H1 (cell line): ENCODE results near the gene SREK1IP1. TPM values are rescaled to one million over a fixed set of nuclear protein-coding genes. Genes with fewer than 3 reads are reported as not detected.

Source experiments
- BRCA1 ChIP-seq: IDR thresholded peaks from 2 replicates; pipeline ENCODE4 v1.6.1; 2012; ENCODE audit warnings: low read depth, low read length, improper control_type of control experiment
- polyA plus RNA-seq, 7 experiments: library from polyadenylated mRNA; depleted of rRNA in 3 of 7; stranded (reverse) in 5 of 7; unstranded in 2 of 7; fragments of >200 nt in 5 of 7; fragments of 200-250 nt in 2 of 7; gene quantifications; 1 replicate in 5 of 7; 2 replicates in 1 of 7; 4 replicates in 1 of 7; pipeline versions ENCODE4 v1.2.1 to v1.2.3, GENCODE V29; 2011 to 2013; ENCODE audit warnings: missing spikeins in 2 of 7, mixed read lengths in 2 of 7
- total RNA-seq: library from RNA; stranded (reverse); fragmentation: NEBNext Ultra II Directional; extraction: Animal tissue kit (Norgen Biotek cat#: 25700); gene quantifications from 2 replicates; pipeline ENCODE4 v1.2.1, GENCODE V29; 2021
- TF ChIP-seq, protein P1 (sequence below): fragments of 300-600 bp; sonication (generic); IDR thresholded peaks from 2 replicates; pipeline ENCODE4 v1.7.1; 2012; ENCODE audit warnings: low read length, moderate library complexity, mild to moderate bottlenecking, inconsistent platforms; ENCODE audit not compliant: insufficient replicate concordance

Gene SREK1IP1
- total and polyA plus RNA-seq, 2 of the 8 experiments (the other 6 are each of a cell fraction or from before 2014, with no cell fraction given), result 6.2 to 39.0 TPM

DNA sequence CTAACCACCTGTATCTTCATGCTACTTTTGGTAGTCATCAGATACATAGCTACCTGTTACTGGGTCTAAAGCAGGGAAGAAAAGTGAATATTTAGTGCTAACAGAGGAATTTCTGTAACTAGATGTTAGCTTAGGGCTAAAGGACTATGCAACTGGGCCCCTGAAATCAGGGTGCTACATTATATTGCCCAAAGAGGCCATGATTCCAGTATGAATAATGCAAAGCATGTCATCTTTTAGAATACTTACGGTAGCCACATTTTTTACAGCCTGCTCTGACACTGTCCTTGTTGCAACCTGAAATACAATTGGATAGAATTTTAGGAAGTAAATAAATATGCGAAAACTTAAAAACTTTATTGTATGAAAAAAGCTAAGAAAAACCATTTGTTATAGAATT is 14.4 kb downstream of the SREK1IP1 start (continued):
- TF ChIP-seq BRCA1, result no peak
- TF ChIP-seq, protein P1, sequence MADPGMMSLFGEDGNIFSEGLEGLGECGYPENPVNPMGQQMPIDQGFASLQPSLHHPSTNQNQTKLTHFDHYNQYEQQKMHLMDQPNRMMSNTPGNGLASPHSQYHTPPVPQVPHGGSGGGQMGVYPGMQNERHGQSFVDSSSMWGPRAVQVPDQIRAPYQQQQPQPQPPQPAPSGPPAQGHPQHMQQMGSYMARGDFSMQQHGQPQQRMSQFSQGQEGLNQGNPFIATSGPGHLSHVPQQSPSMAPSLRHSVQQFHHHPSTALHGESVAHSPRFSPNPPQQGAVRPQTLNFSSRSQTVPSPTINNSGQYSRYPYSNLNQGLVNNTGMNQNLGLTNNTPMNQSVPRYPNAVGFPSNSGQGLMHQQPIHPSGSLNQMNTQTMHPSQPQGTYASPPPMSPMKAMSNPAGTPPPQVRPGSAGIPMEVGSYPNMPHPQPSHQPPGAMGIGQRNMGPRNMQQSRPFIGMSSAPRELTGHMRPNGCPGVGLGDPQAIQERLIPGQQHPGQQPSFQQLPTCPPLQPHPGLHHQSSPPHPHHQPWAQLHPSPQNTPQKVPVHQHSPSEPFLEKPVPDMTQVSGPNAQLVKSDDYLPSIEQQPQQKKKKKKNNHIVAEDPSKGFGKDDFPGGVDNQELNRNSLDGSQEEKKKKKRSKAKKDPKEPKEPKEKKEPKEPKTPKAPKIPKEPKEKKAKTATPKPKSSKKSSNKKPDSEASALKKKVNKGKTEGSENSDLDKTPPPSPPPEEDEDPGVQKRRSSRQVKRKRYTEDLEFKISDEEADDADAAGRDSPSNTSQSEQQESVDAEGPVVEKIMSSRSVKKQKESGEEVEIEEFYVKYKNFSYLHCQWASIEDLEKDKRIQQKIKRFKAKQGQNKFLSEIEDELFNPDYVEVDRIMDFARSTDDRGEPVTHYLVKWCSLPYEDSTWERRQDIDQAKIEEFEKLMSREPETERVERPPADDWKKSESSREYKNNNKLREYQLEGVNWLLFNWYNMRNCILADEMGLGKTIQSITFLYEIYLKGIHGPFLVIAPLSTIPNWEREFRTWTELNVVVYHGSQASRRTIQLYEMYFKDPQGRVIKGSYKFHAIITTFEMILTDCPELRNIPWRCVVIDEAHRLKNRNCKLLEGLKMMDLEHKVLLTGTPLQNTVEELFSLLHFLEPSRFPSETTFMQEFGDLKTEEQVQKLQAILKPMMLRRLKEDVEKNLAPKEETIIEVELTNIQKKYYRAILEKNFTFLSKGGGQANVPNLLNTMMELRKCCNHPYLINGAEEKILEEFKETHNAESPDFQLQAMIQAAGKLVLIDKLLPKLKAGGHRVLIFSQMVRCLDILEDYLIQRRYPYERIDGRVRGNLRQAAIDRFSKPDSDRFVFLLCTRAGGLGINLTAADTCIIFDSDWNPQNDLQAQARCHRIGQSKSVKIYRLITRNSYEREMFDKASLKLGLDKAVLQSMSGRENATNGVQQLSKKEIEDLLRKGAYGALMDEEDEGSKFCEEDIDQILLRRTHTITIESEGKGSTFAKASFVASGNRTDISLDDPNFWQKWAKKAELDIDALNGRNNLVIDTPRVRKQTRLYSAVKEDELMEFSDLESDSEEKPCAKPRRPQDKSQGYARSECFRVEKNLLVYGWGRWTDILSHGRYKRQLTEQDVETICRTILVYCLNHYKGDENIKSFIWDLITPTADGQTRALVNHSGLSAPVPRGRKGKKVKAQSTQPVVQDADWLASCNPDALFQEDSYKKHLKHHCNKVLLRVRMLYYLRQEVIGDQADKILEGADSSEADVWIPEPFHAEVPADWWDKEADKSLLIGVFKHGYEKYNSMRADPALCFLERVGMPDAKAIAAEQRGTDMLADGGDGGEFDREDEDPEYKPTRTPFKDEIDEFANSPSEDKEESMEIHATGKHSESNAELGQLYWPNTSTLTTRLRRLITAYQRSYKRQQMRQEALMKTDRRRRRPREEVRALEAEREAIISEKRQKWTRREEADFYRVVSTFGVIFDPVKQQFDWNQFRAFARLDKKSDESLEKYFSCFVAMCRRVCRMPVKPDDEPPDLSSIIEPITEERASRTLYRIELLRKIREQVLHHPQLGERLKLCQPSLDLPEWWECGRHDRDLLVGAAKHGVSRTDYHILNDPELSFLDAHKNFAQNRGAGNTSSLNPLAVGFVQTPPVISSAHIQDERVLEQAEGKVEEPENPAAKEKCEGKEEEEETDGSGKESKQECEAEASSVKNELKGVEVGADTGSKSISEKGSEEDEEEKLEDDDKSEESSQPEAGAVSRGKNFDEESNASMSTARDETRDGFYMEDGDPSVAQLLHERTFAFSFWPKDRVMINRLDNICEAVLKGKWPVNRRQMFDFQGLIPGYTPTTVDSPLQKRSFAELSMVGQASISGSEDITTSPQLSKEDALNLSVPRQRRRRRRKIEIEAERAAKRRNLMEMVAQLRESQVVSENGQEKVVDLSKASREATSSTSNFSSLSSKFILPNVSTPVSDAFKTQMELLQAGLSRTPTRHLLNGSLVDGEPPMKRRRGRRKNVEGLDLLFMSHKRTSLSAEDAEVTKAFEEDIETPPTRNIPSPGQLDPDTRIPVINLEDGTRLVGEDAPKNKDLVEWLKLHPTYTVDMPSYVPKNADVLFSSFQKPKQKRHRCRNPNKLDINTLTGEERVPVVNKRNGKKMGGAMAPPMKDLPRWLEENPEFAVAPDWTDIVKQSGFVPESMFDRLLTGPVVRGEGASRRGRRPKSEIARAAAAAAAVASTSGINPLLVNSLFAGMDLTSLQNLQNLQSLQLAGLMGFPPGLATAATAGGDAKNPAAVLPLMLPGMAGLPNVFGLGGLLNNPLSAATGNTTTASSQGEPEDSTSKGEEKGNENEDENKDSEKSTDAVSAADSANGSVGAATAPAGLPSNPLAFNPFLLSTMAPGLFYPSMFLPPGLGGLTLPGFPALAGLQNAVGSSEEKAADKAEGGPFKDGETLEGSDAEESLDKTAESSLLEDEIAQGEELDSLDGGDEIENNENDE, result peak; percentile 98
- TF ChIP-seq, all 59 proteins: peak for 2
